Keratinocyte (primary cell): Measurements from ENCODE around the gene CALML3. TPM values are rescaled to one million over a fixed set of nuclear protein-coding genes. Genes with fewer than 3 reads are reported as not detected.

Experiments
- DNase-seq: peaks from one replicate; pipeline ENCODE4 v3.0.0-alpha.2; 2011; ENCODE audit warnings: low read depth, missing footprints, low spot score
- FAIRE-seq: peaks from 2 replicates; lab custom pipeline; 2011; peaks lifted over from hg19 to GRCh38; lab: Jason Lieb, UNC
- H2AFZ ChIP-seq: 2 replicates; pipeline ENCODE4 v1.6.0; 2012; ENCODE audit warnings: low read length, control low read depth, inconsistent platforms; ENCODE audit not compliant: control insufficient read depth
- H3K27ac ChIP-seq: 2 replicates; pipeline ENCODE4 v1.5.1; 2011; ENCODE audit warnings: low read length; ENCODE audit not compliant: control insufficient read depth, insufficient read depth
- H3K27me3 ChIP-seq: 3 replicates; pipeline ENCODE4 v1.6.0; 2011; ENCODE audit warnings: low read length; ENCODE audit not compliant: control insufficient read depth, insufficient read depth; ENCODE audit errors: extremely low read depth
- H3K36me3 ChIP-seq, 2 experiments: 2 replicates in 1 of 2; 3 replicates in 1 of 2; pipeline ENCODE4 v1.5.1; 2011; ENCODE audit warnings: low read length in 2 of 2, mild to moderate bottlenecking in 1 of 2; ENCODE audit not compliant: control insufficient read depth in 2 of 2, insufficient read depth in 2 of 2; ENCODE audit errors: extremely low read depth in 1 of 2
- H3K4me1 ChIP-seq: 3 replicates; pipeline ENCODE4 v1.5.1; 2011; ENCODE audit warnings: low read length; ENCODE audit not compliant: control insufficient read depth, insufficient read depth; ENCODE audit errors: extremely low read depth
- H3K4me2 ChIP-seq: 3 replicates; pipeline ENCODE4 v1.6.0; 2011; ENCODE audit warnings: low read depth, low read length; ENCODE audit not compliant: control insufficient read depth, insufficient read depth; ENCODE audit errors: extremely low read depth
- H3K4me3 ChIP-seq, 3 experiments: fragments of 200-600 bp in 1 of 3; sonication (generic) in 1 of 3; 2 replicates in 2 of 3; 3 replicates in 1 of 3; pipeline ENCODE4 v1.5.1; 2011 to 2016; ENCODE audit warnings: low read length in 3 of 3, mild to moderate bottlenecking in 3 of 3, control low read depth in 2 of 3, inconsistent platforms in 1 of 3, low read depth in 1 of 3, mixed read lengths in 1 of 3, mixed run types in 1 of 3, moderate library complexity in 1 of 3; ENCODE audit not compliant: control insufficient read depth in 2 of 3, insufficient read depth in 2 of 3; ENCODE audit errors: extremely low read depth in 1 of 3
- H3K79me2 ChIP-seq: 2 replicates; pipeline ENCODE4 v1.6.0; 2012; ENCODE audit warnings: low read length; ENCODE audit not compliant: control insufficient read depth, insufficient read depth
- H3K9ac ChIP-seq: 3 replicates; pipeline ENCODE4 v1.6.0; 2011; ENCODE audit warnings: low read length; ENCODE audit not compliant: control insufficient read depth, insufficient read depth; ENCODE audit errors: extremely low read depth
- H3K9me1 ChIP-seq: 3 replicates; pipeline ENCODE4 v1.6.0; 2011; ENCODE audit warnings: low read length; ENCODE audit not compliant: control insufficient read depth, insufficient read depth; ENCODE audit errors: extremely low read depth
- H3K9me3 ChIP-seq: 2 replicates; pipeline ENCODE4 v1.5.1; 2012; ENCODE audit warnings: low read depth, low read length; ENCODE audit not compliant: control insufficient read depth
- H4K20me1 ChIP-seq: 3 replicates; pipeline ENCODE4 v1.6.0; 2011; ENCODE audit warnings: low read length; ENCODE audit not compliant: control insufficient read depth, insufficient read depth; ENCODE audit errors: extremely low read depth
- EZH2 ChIP-seq: IDR thresholded peaks from one replicate; pipeline ENCODE4 v1.6.1; 2012; ENCODE audit warnings: inconsistent platforms, mild to moderate bottlenecking, low read length, moderate library complexity
- dilution Hi-C: fragments of 300-500 bp; cut with MboI; formaldehyde crosslinking; loops from one replicate; pipeline ENCODE4 v1.7.0; 2020; ENCODE audit warnings: low sequenced_read_pairs; ENCODE audit not compliant: extremely low pct_ligation_motif_present
- polyA plus RNA-seq, 5 experiments: library from polyadenylated mRNA; depleted of rRNA in 3 of 5; stranded (reverse) in 3 of 5; stranded (forward) in 1 of 5; unstranded in 1 of 5; fragments of >200 nt; gene quantifications; 1 replicate in 1 of 5; 2 replicates in 3 of 5; 3 replicates in 1 of 5; pipeline versions ENCODE4 v1.2.1 to v1.2.3, GENCODE V29; 2011 to 2012; ENCODE audit warnings: missing spikeins in 2 of 5, low read depth in 1 of 5, low replicate concordance in 1 of 5
- TF ChIP-seq, protein P1 (sequence below), 3 experiments: IDR thresholded peaks in 1 of 3; conservative IDR thresholded peaks in 1 of 3; optimal IDR thresholded peaks in 1 of 3; 2 replicates in 2 of 3; 3 replicates in 1 of 3; pipeline versions ENCODE3 to v1.5.1; 2011; ENCODE audit warnings: low read length in 3 of 3, mild to moderate bottlenecking in 3 of 3, moderate library complexity in 2 of 3, control low read depth in 1 of 3, inconsistent platforms in 1 of 3; ENCODE audit not compliant: insufficient read depth in 2 of 3; ENCODE audit errors: extremely low read depth in 1 of 3

CALML3 gene
- polyA plus RNA-seq, 1 donor (not counting 4 experiments of a cell fraction or from before 2014, with no cell fraction given) = 7.6 TPM

DNA sequence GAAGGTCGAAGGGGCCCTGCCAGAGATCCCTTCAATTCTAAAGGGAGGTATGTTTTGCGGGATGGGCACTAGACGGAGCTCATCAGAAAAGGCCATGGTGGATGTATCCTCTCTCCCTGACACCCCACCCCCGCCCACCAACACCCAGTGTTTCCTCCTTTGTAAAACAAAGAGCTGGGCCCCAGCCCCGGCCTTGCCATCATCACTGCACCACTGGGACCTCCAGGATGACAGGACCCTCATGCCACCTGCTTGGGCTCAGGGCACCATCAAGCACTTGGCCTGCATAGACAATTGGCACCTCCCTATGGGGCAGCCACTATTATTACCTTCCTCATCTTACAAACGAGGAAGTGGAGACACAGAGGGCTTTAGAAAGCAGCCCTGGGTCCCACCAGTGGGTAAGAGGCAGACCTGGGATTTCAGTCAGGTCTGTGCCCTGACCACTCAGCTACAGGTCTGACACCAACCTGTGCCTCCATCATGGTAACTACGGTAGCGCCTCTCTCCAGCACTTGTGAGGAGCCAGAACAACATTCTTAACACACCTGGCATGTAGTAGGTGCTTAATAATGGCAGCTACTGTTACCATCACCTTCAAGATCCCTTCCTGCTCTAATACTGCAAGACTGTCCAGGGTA lies 2.0 kb downstream of the CALML3 start:
- no peak overlapping the region for H3K4me3 ChIP-seq

DNA sequence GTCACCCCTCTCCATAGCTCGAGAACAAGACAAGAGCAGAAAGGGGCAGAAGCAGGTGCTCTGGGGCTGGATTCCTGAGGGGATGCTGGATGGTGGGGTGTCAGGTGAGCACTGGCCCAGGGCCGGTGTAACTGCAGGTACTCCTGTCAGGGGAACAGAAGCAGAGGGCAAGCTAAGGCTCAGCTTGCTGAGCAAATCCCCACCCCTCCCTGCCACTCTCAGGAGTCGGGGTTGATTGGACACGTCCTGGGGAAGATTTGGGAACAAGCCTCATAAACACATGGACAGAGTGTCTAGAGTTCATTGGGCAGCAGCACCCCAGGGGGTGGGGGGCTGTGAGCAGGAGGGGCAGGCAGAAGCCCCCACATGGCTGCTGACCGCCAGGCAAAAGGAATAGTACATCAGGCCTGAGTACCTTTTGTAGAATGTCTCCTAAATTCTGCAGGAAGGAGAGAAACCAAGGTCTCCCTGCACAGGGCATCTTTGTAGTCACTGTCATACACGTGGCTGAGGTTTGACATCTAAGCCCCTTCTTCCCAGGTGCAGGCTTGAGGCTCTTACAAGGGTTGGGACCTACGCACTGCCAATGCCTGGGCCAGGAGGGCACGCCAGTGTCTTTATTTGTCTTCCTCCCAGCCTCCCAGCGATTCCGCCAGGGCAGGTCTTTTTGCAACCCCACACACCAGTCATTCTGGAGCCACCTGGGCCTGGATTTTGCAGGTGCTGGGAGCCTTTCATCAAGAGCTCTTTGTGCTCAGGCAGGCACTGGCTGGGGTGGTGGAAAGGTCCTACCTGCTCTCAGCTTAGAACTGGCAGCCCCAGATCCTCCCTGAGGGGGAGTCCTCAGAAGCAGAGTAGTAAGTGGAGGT lies 2.8 kb downstream of the CALML3 start:
- Histone ChIP-seq H3K27ac (no peak overlapping the region), H3K4me3 (no peak overlapping the region), H3K9ac (no peak overlapping the region), H4K20me1 (no peaks in the 10 kb centered on the region), H3K9me3 (no peaks in the 10 kb centered on the region), H3K9me1 (no peaks in the 10 kb centered on the region), H3K4me1 (peaks cover 40% of the 10 kb centered on the region), H3K4me2 (no peak overlapping the region), H3K79me2 (no peaks in the 10 kb centered on the region), H3K27me3 (no peaks in the 10 kb centered on the region), H3K36me3 (no peaks in the 10 kb centered on the region), H2AFZ (no peak overlapping the region)
- no peak for FAIRE-seq
- TF ChIP-seq, protein P1, sequence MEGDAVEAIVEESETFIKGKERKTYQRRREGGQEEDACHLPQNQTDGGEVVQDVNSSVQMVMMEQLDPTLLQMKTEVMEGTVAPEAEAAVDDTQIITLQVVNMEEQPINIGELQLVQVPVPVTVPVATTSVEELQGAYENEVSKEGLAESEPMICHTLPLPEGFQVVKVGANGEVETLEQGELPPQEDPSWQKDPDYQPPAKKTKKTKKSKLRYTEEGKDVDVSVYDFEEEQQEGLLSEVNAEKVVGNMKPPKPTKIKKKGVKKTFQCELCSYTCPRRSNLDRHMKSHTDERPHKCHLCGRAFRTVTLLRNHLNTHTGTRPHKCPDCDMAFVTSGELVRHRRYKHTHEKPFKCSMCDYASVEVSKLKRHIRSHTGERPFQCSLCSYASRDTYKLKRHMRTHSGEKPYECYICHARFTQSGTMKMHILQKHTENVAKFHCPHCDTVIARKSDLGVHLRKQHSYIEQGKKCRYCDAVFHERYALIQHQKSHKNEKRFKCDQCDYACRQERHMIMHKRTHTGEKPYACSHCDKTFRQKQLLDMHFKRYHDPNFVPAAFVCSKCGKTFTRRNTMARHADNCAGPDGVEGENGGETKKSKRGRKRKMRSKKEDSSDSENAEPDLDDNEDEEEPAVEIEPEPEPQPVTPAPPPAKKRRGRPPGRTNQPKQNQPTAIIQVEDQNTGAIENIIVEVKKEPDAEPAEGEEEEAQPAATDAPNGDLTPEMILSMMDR (optimal IDR thresholded peaks at IDR 0.05 in 1 of 3, IDR thresholded peaks at IDR 0.05 in 1 of 3, conservative IDR thresholded peaks at IDR 0.05 in 1 of 3; ENCODE audit: extremely low read depth in 1 of 3, insufficient read depth in 2 of 3, low read length in 3 of 3) = no peak
- no peak for TF ChIP-seq EZH2
- DNase-seq = no peak
- dilution Hi-C loops = no loop called here

More for the DNA sequence above, 2.0 kb downstream of the CALML3 start:
- H3K4me2 ChIP-seq = no peak overlapping the region
- no peaks in the 10 kb centered on the region for H4K20me1 ChIP-seq
- H3K4me1 ChIP-seq = peaks cover 32% of the 10 kb centered on the region
- dilution Hi-C loops = no loop called here
- no peaks in the 10 kb centered on the region for H3K9me3 ChIP-seq
- no peaks in the 10 kb centered on the region for H3K27me3 ChIP-seq
- TF ChIP-seq, protein P1 (optimal IDR thresholded peaks at IDR 0.05 in 1 of 3, IDR thresholded peaks at IDR 0.05 in 1 of 3, conservative IDR thresholded peaks at IDR 0.05 in 1 of 3; ENCODE audit: extremely low read depth in 1 of 3, insufficient read depth in 2 of 3, low read length in 3 of 3) = no peak
- no peak for TF ChIP-seq EZH2
- H2AFZ ChIP-seq = no peak overlapping the region
- no peaks in the 10 kb centered on the region for H3K9me1 ChIP-seq
- peak overlapping the region; percentile 4 for H3K9ac ChIP-seq
- no peak overlapping the region for H3K27ac ChIP-seq
- H3K79me2 ChIP-seq = no peaks in the 10 kb centered on the region
- no peak for DNase-seq
- FAIRE-seq = peak; percentile 9
- H3K36me3 ChIP-seq = no peaks in the 10 kb centered on the region
